ENCODE measurements around the gene MIGA2. TPM values are rescaled to one million over a fixed set of nuclear protein-coding genes. Genes with fewer than 3 reads are reported as not detected.

MIGA2 gene
- total RNA-seq, 1 donor from 2014 or later, result 10.8 TPM

DNA sequence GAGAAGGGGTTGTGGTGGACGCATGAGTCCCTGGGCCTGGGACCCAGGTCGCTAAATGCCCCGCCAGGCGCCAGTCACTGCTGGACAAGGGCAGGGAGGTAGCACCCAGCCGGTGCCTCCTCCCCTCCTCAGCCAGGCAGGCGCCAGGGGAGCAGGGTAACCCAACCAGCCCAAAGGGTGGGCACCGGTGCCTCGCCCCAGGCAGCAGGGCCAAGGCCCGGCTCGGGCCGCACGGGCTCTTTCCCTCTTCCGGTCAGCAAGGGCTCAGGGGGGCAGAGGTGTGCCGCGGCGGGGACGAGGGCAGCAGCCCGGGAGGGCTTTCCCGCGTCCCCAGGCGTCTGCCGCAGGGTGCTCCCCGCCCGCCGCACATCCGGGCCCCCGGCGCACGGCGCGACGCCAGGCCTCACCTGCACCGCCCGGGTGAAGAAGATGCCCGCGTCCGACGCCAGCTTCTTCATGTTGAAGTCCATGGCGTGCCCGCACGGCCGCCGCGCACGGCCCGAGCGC lies 8.7 kb upstream of the MIGA2 start:
- Histone ChIP-seq H3K27me3 (no peaks in the 10 kb centered on the region), H3K79me2 (ENCODE audit: low read depth) (peaks cover 47% of the 10 kb centered on the region), H3F3A (ENCODE audit: low read depth) (peaks cover 8% of the 10 kb centered on the region), H2AFZ (replicated peaks) (no peak overlapping the region), H3K4me3 (peak overlapping the region; percentile 63), H4K20me1 (ENCODE audit: low read depth) (peaks cover 45% of the 10 kb centered on the region), H3K4me2 (peak overlapping the region; percentile 76), H3K27ac (no peak overlapping the region), H3K9me3 (ENCODE audit: low read depth) (no peaks in the 10 kb centered on the region), H3K4me1 (peaks cover 18% of the 10 kb centered on the region), H3K9ac (peak overlapping the region; percentile 10), H3K36me3 (no peaks in the 10 kb centered on the region)
- Mint-ChIP-seq H3K4me1 (peaks cover 41% of the 10 kb centered on the region), H3K9me3 (no peaks in the 10 kb centered on the region), H3K27ac (no peak overlapping the region), H3K4me3 (peak overlapping the region; percentile 92), H3K27me3 (ENCODE audit: insufficient read depth, low read depth) (peaks cover 11% of the 10 kb centered on the region), H3K36me3 (peaks cover 3% of the 10 kb centered on the region)
- TF ChIP-seq, protein P1, sequence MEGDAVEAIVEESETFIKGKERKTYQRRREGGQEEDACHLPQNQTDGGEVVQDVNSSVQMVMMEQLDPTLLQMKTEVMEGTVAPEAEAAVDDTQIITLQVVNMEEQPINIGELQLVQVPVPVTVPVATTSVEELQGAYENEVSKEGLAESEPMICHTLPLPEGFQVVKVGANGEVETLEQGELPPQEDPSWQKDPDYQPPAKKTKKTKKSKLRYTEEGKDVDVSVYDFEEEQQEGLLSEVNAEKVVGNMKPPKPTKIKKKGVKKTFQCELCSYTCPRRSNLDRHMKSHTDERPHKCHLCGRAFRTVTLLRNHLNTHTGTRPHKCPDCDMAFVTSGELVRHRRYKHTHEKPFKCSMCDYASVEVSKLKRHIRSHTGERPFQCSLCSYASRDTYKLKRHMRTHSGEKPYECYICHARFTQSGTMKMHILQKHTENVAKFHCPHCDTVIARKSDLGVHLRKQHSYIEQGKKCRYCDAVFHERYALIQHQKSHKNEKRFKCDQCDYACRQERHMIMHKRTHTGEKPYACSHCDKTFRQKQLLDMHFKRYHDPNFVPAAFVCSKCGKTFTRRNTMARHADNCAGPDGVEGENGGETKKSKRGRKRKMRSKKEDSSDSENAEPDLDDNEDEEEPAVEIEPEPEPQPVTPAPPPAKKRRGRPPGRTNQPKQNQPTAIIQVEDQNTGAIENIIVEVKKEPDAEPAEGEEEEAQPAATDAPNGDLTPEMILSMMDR (IDR thresholded peaks at IDR 0.05), result no peak
- TF ChIP-seq EZH2phosphoT487 (IDR thresholded peaks at IDR 0.05) (no peak), EZH2 (IDR thresholded peaks at IDR 0.05) (no peak)
- no peak for DNase-seq (ENCODE audit: low spot score)

- Histone ChIP-seq H3K9ac (peak within 1 kb of the TSS; percentile 10), H3K36me3 (no peaks in the 10 kb centered on the region), H3K27me3 (no peaks in the 10 kb centered on the region), H3K27ac (no peak within 1 kb of the TSS), H3K9me3 (ENCODE audit: low read depth) (no peaks in the 10 kb centered on the region), H4K20me1 (ENCODE audit: low read depth) (peaks cover 39% of the 10 kb centered on the region), H3K4me3 (peak within 1 kb of the TSS; percentile 63), H3K4me2 (peak within 1 kb of the TSS; percentile 76), H3K4me1 (peaks cover 18% of the 10 kb centered on the region), H3K79me2 (ENCODE audit: low read depth) (peaks cover 41% of the 10 kb centered on the region), H2AFZ (replicated peaks) (no peak within 1 kb of the TSS), H3F3A (ENCODE audit: low read depth) (peaks cover 8% of the 10 kb centered on the region)
- H3K36me3 Mint-ChIP-seq, result peaks cover 3% of the 10 kb centered on the region
- H3K27ac Mint-ChIP-seq, result no peak within 1 kb of the TSS
- TF ChIP-seq, protein P1 (IDR thresholded peaks at IDR 0.05), result peak; percentile 78
- TF ChIP-seq EZH2 (IDR thresholded peaks at IDR 0.05) (no peak), EZH2phosphoT487 (IDR thresholded peaks at IDR 0.05) (no peak)
- peak within 1 kb of the TSS; percentile 92 for H3K4me3 Mint-ChIP-seq
- peaks cover 11% of the 10 kb centered on the region for H3K27me3 Mint-ChIP-seq (ENCODE audit: insufficient read depth, low read depth)
- H3K9me3 Mint-ChIP-seq, result no peaks in the 10 kb centered on the region
- H3K4me1 Mint-ChIP-seq, result peaks cover 36% of the 10 kb centered on the region
- peak; percentile 95 for DNase-seq (ENCODE audit: low spot score)
Observed at GRCh38 chr9:129028192-129028966, 8.0 kb upstream of the MIGA2 start, which contains the start of gene SH3GLB2. Gene SH3GLB2 (minus strand): TSS chr9:129028331. CDS start chr9:129028154, 177 bp downstream.

GRCh38 chr9:129030191-129030590 lies 6.2 kb upstream of the MIGA2 start:
- no peak overlapping the region for H3K4me2 ChIP-seq
- peaks cover 15% of the 10 kb centered on the region for H3K4me1 ChIP-seq
- H3K4me3 ChIP-seq, result no peak overlapping the region
- peaks cover 3% of the 10 kb centered on the region for H3K36me3 Mint-ChIP-seq
- H3K4me3 Mint-ChIP-seq, result peak overlapping the region; percentile 59
- no peaks in the 10 kb centered on the region for H3K36me3 ChIP-seq
- H3F3A ChIP-seq (ENCODE audit: low read depth), result peaks cover 8% of the 10 kb centered on the region
- DNase-seq (ENCODE audit: low spot score), result no peak
- H2AFZ ChIP-seq (replicated peaks), result no peak overlapping the region
- no peak overlapping the region for H3K27ac Mint-ChIP-seq
- H3K27me3 Mint-ChIP-seq (ENCODE audit: insufficient read depth, low read depth), result peaks cover 7% of the 10 kb centered on the region
- H3K27ac ChIP-seq, result no peak overlapping the region
- peaks cover 22% of the 10 kb centered on the region for H4K20me1 ChIP-seq (ENCODE audit: low read depth)
- H3K9ac ChIP-seq, result no peak overlapping the region
- H3K4me1 Mint-ChIP-seq, result peaks cover 32% of the 10 kb centered on the region
- peaks cover 25% of the 10 kb centered on the region for H3K79me2 ChIP-seq (ENCODE audit: low read depth)
- H3K9me3 ChIP-seq (ENCODE audit: low read depth), result no peaks in the 10 kb centered on the region
- TF ChIP-seq EZH2phosphoT487 (IDR thresholded peaks at IDR 0.05), result no peak
- no peak for TF ChIP-seq EZH2 (IDR thresholded peaks at IDR 0.05)
- TF ChIP-seq, protein P1 (IDR thresholded peaks at IDR 0.05), result no peak
- H3K27me3 ChIP-seq, result no peaks in the 10 kb centered on the region
- H3K9me3 Mint-ChIP-seq, result no peaks in the 10 kb centered on the region
